ENCODE results near the gene WDR74. TPM values are rescaled to one million over a fixed set of nuclear protein-coding genes. Genes with fewer than 3 reads are reported as not detected.

WDR74 gene
- total RNA-seq, 6 donors from 2014 or later: 31.5 to 56.6 (median 50.4) TPM

DNA sequence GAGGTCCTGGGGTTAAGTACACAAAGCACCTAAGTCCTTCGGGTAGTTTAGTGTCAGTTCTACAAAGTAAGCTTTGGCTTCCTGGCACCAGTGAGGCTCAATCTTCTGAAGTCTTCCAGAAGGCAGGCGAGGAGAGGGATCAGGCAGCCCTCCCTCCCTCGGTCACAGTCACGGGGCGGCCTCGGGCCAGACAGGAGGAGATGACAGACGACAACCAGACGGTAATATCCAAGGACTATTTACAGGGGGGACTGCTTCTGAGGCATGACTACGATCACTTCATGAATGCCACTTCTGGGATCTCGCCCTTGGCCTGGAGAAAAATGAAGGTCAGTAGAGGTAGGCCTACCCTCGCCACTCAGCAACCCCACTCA is 47.2 kb downstream of the WDR74 start:
- Histone ChIP-seq H3K9me3 (no peaks in the 10 kb centered on the region), H3K4me1 (peaks cover 35 to 58% (median 38%) of the 10 kb centered on the region in 4 donors), H3K27me3 (no peaks in the 10 kb centered on the region), H3K27ac (peak overlapping the region; percentile 87 to 90 (median 90)), H3K36me3 (peaks cover 29 to 70% (median 51%) of the 10 kb centered on the region in 4 donors), H3K4me3 (peak overlapping the region in 3 of 4 donors; percentile 70 to 96 (median 88))
- WGBS, 2 donors: 25 to 30% methylated on average over 10 to 11 of the region's 11 CpGs
- ATAC-seq (ENCODE audit: low FRiP score in 2 of 2) (no peak), DNase-seq (peak in 1 of 2 donors; percentile 60)
- TF ChIP-seq, protein P1, sequence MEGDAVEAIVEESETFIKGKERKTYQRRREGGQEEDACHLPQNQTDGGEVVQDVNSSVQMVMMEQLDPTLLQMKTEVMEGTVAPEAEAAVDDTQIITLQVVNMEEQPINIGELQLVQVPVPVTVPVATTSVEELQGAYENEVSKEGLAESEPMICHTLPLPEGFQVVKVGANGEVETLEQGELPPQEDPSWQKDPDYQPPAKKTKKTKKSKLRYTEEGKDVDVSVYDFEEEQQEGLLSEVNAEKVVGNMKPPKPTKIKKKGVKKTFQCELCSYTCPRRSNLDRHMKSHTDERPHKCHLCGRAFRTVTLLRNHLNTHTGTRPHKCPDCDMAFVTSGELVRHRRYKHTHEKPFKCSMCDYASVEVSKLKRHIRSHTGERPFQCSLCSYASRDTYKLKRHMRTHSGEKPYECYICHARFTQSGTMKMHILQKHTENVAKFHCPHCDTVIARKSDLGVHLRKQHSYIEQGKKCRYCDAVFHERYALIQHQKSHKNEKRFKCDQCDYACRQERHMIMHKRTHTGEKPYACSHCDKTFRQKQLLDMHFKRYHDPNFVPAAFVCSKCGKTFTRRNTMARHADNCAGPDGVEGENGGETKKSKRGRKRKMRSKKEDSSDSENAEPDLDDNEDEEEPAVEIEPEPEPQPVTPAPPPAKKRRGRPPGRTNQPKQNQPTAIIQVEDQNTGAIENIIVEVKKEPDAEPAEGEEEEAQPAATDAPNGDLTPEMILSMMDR (IDR thresholded peaks at IDR 0.05): no peak
- TF ChIP-seq EP300 (IDR thresholded peaks at IDR 0.05) (no peak), POLR2A (IDR thresholded peaks at IDR 0.05) (no peak), POLR2AphosphoS5 (IDR thresholded peaks at IDR 0.05) (no peak)

DNA sequence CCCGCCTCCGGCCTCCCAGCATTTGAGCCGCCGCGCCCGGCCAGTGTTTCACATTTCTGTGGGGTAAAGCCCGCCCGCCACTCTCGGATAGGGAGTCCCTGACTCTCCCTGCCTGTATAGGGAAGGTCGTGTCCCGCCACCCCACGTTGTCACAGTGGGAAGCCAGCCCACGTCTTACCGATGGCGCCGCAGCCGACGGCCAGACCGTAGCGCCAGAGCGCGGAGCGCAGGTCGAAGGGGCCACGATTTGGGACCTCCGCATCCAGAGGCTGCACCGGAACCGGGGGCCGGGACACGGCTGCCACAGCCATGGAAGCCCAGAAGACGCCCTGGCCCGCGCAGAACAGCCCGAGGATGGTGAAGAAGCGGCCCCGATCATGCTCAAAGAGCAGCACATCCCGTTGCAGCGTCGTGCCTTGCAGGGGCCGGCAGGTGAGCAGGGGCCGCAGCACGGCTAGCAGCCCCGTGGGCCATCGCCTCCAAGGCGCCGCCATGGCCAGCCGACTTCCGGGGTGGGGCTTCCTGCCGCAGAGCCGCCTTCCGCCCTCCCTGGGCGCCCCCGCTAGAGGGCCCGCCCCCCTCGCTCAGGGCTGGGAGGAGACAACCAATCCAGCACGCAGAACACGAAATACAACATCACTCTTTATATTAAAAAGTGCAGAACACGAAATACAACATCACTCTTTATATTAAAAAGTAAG is 47.7 kb downstream of the WDR74 start, which contains the start of gene TMEM223:
TSS of gene TMEM223 (minus strand) at position 506 of the 701 bp plus-strand sequence. CDS start at position 494, 12 bp downstream.
- 0 to 1% methylated on average over 15 to 19 of the region's 58 CpGs for WGBS, 2 donors
- peak; percentile 92 to 94 for ATAC-seq (ENCODE audit: low FRiP score in 2 of 2)
- Histone ChIP-seq H3K4me1 (peaks cover 35 to 58% (median 38%) of the 10 kb centered on the region in 4 donors), H3K27ac (peak within 1 kb of the TSS; percentile 87 to 90 (median 90)), H3K4me3 (peak within 1 kb of the TSS; percentile 66 to 96 (median 79)), H3K27me3 (no peaks in the 10 kb centered on the region), H3K9me3 (no peaks in the 10 kb centered on the region), H3K36me3 (peaks cover 26 to 64% (median 46%) of the 10 kb centered on the region in 4 donors)
- peak; percentile 89 to 97 for DNase-seq
- TF ChIP-seq POLR2AphosphoS5 (IDR thresholded peaks at IDR 0.05) (peak; percentile 73 to 80), POLR2A (IDR thresholded peaks at IDR 0.05) (peak in 3 of 4 donors; percentile 60 to 91 (median 70)), EP300 (IDR thresholded peaks at IDR 0.05) (no peak)
- TF ChIP-seq, protein P1 (IDR thresholded peaks at IDR 0.05): peak in 4 of 6 experiments; percentile 22 to 46 (median 30)

DNA sequence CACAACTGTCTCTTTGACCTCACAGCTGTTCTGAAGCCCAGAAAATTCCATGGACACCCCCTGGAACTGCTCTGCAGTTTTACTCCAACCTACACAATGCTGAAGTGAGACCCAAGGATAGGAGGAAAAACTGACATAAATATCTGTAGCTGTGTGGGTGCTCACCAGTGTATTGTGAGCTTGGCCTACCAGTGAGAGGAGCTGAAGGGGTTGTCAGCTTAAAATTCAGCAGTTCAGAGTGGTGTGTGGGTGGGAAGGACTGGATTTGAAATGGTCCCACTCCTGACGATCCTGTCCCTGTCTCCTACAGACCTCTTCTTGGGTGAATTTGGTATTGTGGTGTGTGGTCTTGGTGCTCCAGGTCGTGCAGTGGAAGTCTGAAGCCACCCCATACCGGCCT is 49.8 kb downstream of the WDR74 start:
- Histone ChIP-seq H3K27me3 (no peaks in the 10 kb centered on the region), H3K4me3 (no peak overlapping the region), H3K9me3 (no peaks in the 10 kb centered on the region), H3K27ac (peak overlapping the region in 2 of 4 donors; percentile 90), H3K36me3 (peaks cover 9 to 51% (median 25%) of the 10 kb centered on the region in 4 donors), H3K4me1 (peaks cover 43 to 67% (median 46%) of the 10 kb centered on the region in 4 donors)
- no peak for ATAC-seq (ENCODE audit: low FRiP score in 2 of 2)
- TF ChIP-seq POLR2A (IDR thresholded peaks at IDR 0.05) (no peak), POLR2AphosphoS5 (IDR thresholded peaks at IDR 0.05) (no peak), EP300 (IDR thresholded peaks at IDR 0.05) (no peak)
- TF ChIP-seq, protein P1 (IDR thresholded peaks at IDR 0.05): no peak
- WGBS, 2 donors: 53 to 73% methylated on average over 3 of the region's 3 CpGs
- DNase-seq: no peak

DNA sequence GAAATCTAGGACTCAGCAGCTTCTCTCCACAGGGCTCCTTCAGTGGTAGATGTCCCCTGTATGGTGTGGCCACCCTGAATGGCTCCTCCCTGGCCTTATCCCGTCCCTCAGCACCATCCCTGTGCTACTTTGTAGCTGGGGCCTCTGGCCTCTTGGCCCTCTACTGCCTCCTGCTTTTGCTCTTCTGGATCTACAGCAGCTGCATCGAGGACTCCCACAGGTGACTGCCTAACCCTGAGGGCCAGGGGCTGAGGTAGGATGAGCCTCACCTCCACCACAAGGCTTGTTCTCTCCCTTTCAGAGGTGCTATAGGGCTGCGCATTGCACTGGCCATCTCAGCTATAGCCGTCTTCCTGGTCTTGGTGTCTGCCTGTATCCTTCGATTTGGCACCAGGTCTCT is 50.4 kb downstream of the WDR74 start:
- Histone ChIP-seq H3K9me3 (no peaks in the 10 kb centered on the region), H3K4me1 (peaks cover 43 to 67% (median 46%) of the 10 kb centered on the region in 4 donors), H3K27ac (peak overlapping the region in 2 of 4 donors; percentile 36 to 60), H3K27me3 (no peaks in the 10 kb centered on the region), H3K4me3 (no peak overlapping the region), H3K36me3 (peaks cover 3 to 45% (median 19%) of the 10 kb centered on the region in 4 donors)
- 80 to 82% methylated on average over 5 of the region's 5 CpGs for WGBS, 2 donors
- ATAC-seq (ENCODE audit: low FRiP score in 2 of 2) (no peak), DNase-seq (no peak)
- TF ChIP-seq, protein P1 (IDR thresholded peaks at IDR 0.05): no peak

Measured in upper lobe of left lung (tissue), 6 donors.